Measurements from ENCODE around the gene BRD4.
A peak's percentile ranks its signal among the peaks of the same experiment; 100 is the strongest.

DNA sequence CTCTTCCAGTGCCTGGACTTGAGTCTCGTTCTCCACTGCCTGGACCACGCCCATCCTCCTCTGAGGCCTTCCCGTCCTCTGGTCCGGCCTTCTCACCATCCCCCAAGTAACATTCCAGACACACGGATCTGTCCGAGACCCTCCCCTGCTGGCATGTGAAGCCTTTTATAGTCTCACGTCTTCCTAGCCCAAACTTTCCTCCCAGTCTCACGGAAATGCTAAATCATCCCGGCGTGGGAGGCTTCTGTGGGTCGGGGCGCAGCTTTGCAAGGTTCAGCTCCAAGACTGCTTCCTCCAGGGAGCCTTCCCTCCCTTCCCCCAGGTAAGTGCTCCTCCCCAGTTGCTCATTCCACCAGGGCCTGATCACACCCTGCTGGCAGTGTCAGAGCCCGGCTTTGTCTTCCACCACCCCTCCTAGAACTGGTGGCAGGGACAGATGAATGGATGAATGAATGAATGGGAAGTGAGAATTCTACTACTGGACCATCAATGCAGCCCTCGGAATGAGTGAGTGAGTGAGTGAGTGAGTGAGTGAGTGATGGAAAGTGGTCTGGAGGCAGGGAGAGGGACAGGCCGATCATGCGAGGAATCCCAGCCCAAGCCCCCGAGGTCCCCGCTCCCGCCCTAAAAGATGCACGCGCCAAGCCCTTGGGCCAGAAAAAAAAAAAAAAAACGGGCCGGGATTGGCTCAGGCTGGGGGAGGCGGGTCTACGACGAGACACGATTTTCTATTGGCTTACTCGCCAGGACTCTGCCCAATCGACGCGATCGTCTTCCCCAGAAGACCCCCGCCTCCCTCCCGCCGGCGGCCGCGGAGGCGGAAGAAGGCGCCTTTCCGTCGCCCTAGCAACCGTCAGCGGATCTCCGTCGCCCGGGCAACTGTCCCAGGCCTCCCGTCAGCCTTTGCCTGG is 109.3 kb downstream of the BRD4 start:
- TF ChIP-seq CTCF (conservative IDR thresholded peaks at IDR 0.05; ENCODE audit: low read depth in 2 of 2) (peak in 1 of 2 experiments; percentile 21; a peak in 1 of 4 replicates), POLR2AphosphoS5 (IDR thresholded peaks at IDR 0.05; ENCODE audit: low read depth) (peak; percentile 25; the same call in 1 of the 2 replicates), EZH2 (IDR thresholded peaks at IDR 0.05; ENCODE audit: low read depth, unreplicated experiment) (no peak), EZH2phosphoT487 (IDR thresholded peaks at IDR 0.05; ENCODE audit: unreplicated experiment) (no peak), JUNB (IDR thresholded peaks at IDR 0.05; ENCODE audit: unreplicated experiment) (no peak), ZNF114 (CRISPR knock-in tag; IDR thresholded peaks at IDR 0.05) (no peak), CREB1 (CRISPR knock-in tag; IDR thresholded peaks at IDR 0.05; ENCODE audit: low read depth) (no peak), NANOG (IDR thresholded peaks at IDR 0.05; ENCODE audit: borderline replicate concordance) (no peak), ZNF331 (CRISPR knock-in tag; IDR thresholded peaks at IDR 0.05; ENCODE audit: low read depth) (no peak)
- TF ChIP-seq, protein P1, sequence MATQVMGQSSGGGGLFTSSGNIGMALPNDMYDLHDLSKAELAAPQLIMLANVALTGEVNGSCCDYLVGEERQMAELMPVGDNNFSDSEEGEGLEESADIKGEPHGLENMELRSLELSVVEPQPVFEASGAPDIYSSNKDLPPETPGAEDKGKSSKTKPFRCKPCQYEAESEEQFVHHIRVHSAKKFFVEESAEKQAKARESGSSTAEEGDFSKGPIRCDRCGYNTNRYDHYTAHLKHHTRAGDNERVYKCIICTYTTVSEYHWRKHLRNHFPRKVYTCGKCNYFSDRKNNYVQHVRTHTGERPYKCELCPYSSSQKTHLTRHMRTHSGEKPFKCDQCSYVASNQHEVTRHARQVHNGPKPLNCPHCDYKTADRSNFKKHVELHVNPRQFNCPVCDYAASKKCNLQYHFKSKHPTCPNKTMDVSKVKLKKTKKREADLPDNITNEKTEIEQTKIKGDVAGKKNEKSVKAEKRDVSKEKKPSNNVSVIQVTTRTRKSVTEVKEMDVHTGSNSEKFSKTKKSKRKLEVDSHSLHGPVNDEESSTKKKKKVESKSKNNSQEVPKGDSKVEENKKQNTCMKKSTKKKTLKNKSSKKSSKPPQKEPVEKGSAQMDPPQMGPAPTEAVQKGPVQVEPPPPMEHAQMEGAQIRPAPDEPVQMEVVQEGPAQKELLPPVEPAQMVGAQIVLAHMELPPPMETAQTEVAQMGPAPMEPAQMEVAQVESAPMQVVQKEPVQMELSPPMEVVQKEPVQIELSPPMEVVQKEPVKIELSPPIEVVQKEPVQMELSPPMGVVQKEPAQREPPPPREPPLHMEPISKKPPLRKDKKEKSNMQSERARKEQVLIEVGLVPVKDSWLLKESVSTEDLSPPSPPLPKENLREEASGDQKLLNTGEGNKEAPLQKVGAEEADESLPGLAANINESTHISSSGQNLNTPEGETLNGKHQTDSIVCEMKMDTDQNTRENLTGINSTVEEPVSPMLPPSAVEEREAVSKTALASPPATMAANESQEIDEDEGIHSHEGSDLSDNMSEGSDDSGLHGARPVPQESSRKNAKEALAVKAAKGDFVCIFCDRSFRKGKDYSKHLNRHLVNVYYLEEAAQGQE (IDR thresholded peaks at IDR 0.05; ENCODE audit: unreplicated experiment): no peak
- TF ChIP-seq, protein P2, sequence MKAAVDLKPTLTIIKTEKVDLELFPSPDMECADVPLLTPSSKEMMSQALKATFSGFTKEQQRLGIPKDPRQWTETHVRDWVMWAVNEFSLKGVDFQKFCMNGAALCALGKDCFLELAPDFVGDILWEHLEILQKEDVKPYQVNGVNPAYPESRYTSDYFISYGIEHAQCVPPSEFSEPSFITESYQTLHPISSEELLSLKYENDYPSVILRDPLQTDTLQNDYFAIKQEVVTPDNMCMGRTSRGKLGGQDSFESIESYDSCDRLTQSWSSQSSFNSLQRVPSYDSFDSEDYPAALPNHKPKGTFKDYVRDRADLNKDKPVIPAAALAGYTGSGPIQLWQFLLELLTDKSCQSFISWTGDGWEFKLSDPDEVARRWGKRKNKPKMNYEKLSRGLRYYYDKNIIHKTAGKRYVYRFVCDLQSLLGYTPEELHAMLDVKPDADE (IDR thresholded peaks at IDR 0.05): no peak
